B cell (primary cell): ENCODE results near the gene ADSS1.

ENCODE experiments used
- CTCF ChIP-seq: fragments of 200-600 bp; IDR thresholded peaks from one replicate; pipeline ENCODE4 v1.8.0; 2022; ENCODE audit warnings: antibody characterized with exemption, mild to moderate bottlenecking
- EZH2 ChIP-seq: IDR thresholded peaks from 2 replicates; pipeline ENCODE4 v1.6.1; 2012; ENCODE audit warnings: borderline replicate concordance, low read depth, mild to moderate bottlenecking, moderate library complexity, low read length; ENCODE audit not compliant: insufficient read depth, poor library complexity, severe bottlenecking

GRCh38 chr14:104704252-104704651, 19.8 kb upstream of the ADSS1 start:
- no peak for TF ChIP-seq CTCF
- no peak for TF ChIP-seq EZH2
